SK-N-SH (cell line): Measurements from ENCODE around the gene AUTS2. TPM values are rescaled to one million over a fixed set of nuclear protein-coding genes. Genes with fewer than 3 reads are reported as not detected.

Experiments used
- CTCF ChIA-PET: fragments of 300-600, 350-600 bp; formaldehyde crosslinking; extraction: SDS; loops from one replicate; lab custom pipeline; 2021; lab: Yijun Ruan, JAX
- POLR2A ChIA-PET: fragments of 350-600 bp; sonication (Branson Sonifier 250); formaldehyde crosslinking; extraction: SDS; loops from one replicate; lab custom pipeline; 2020; ENCODE audit warnings: antibody characterized with exemption, inconsistent platforms; lab: Yijun Ruan, JAX
- DNase-seq: peaks from one replicate; pipeline ENCODE4 v3.0.0; 2012
- H2AFZ ChIP-seq: fragments of 200-600 bp; sonication (generic); 2 replicates; pipeline ENCODE4 v1.8.1; 2016; ENCODE audit warnings: antibody characterized with exemption, mild to moderate bottlenecking, low read depth
- H3F3A ChIP-seq: fragments of 200-600 bp; sonication (generic); replicated peaks from 2 replicates; pipeline ENCODE3; 2016; ENCODE audit warnings: antibody characterized with exemption, mild to moderate bottlenecking; ENCODE audit not compliant: insufficient read depth
- H3K27ac ChIP-seq, 2 experiments: fragments of 200-500 bp in 1 of 2; fragments of 200-600 bp in 1 of 2; sonication (Bioruptor generic) in 1 of 2; sonication (generic), shearing (Covaris generic) in 1 of 2; 2 replicates each; pipeline versions ENCODE4 v1.5.1 to v1.6.1; 2014 to 2016; ENCODE audit warnings: low read depth in 2 of 2, inconsistent platforms in 1 of 2, low read length in 1 of 2, mild to moderate bottlenecking in 1 of 2, mixed read lengths in 1 of 2
- H3K27me3 ChIP-seq: fragments of 200-600 bp; sonication (generic), shearing (Covaris generic); 2 replicates; pipeline ENCODE4 v1.6.1; 2016; ENCODE audit warnings: mixed run types; ENCODE audit not compliant: insufficient read depth
- H3K36me3 ChIP-seq, 2 experiments: fragments of 200-500 bp in 1 of 2; fragments of 200-600 bp in 1 of 2; sonication (Bioruptor generic) in 1 of 2; sonication (generic) in 1 of 2; replicated peaks in 1 of 2; 2 replicates each; pipeline versions ENCODE3 to v1.5.1; 2014 to 2016; ENCODE audit warnings: low read length in 1 of 2, mild to moderate bottlenecking in 1 of 2; ENCODE audit not compliant: insufficient read depth in 2 of 2, control insufficient read depth in 1 of 2
- H3K4me1 ChIP-seq, 2 experiments: fragments of 200-500 bp in 1 of 2; fragments of 200-600 bp in 1 of 2; sonication (Bioruptor generic) in 1 of 2; sonication (generic), shearing (Covaris generic) in 1 of 2; 2 replicates each; pipeline versions ENCODE4 v1.5.1 to v1.6.1; 2014 to 2016; ENCODE audit warnings: low read depth in 1 of 2, low read length in 1 of 2, mixed run types in 1 of 2; ENCODE audit not compliant: insufficient read depth in 2 of 2, control insufficient read depth in 1 of 2
- H3K4me2 ChIP-seq: fragments of 200-600 bp; sonication (generic), shearing (Covaris generic); 2 replicates; pipeline ENCODE4 v1.6.1; 2017; ENCODE audit warnings: mixed run types
- H3K4me3 ChIP-seq, 2 experiments: fragments of 200-500 bp in 1 of 2; fragments of 200-600 bp in 1 of 2; sonication (Bioruptor generic) in 1 of 2; sonication (generic), shearing (Covaris generic) in 1 of 2; 2 replicates each; pipeline versions ENCODE4 v1.5.1 to v1.8.1; 2014 to 2016; ENCODE audit warnings: low read depth in 2 of 2, inconsistent platforms in 1 of 2, low read length in 1 of 2, mild to moderate bottlenecking in 1 of 2, mixed read lengths in 1 of 2, moderate library complexity in 1 of 2
- H3K79me2 ChIP-seq: fragments of 200-600 bp; sonication (generic); 2 replicates; pipeline ENCODE4 v1.8.1; 2017; ENCODE audit warnings: mild to moderate bottlenecking; ENCODE audit not compliant: insufficient read depth
- H3K9ac ChIP-seq: fragments of 200-600 bp; sonication (generic); 2 replicates; pipeline ENCODE4 v1.6.1; 2017; ENCODE audit warnings: mixed run types
- H3K9me2 ChIP-seq: fragments of 200-600 bp; sonication (generic); 2 replicates; pipeline ENCODE4 v1.6.1; 2017; ENCODE audit warnings: mixed run types
- H3K9me3 ChIP-seq: fragments of 200-600 bp; sonication (generic); 2 replicates; pipeline ENCODE4 v1.6.1; 2017; ENCODE audit warnings: mixed run types, mild to moderate bottlenecking, moderate library complexity
- H4K20me1 ChIP-seq: fragments of 200-600 bp; sonication (generic); 2 replicates; pipeline ENCODE4 v1.6.1; 2017; ENCODE audit warnings: mild to moderate bottlenecking, mixed run types; ENCODE audit not compliant: insufficient read depth
- CHD2 ChIP-seq: fragments of 150-350 bp; IDR thresholded peaks from 2 replicates; pipeline ENCODE4 v1.6.1; 2018; ENCODE audit warnings: low read length; ENCODE audit not compliant: partially characterized antibody
- JUND ChIP-seq: IDR thresholded peaks from 2 replicates; pipeline ENCODE4 v1.4.0; 2012
- MXI1 ChIP-seq: IDR thresholded peaks from 2 replicates; pipeline ENCODE4 v1.6.1; 2012; ENCODE audit warnings: mild to moderate bottlenecking, low read depth, low read length, improper control_type of control experiment
- NFIC ChIP-seq: IDR thresholded peaks from 2 replicates; pipeline ENCODE4 v1.4.0; 2012; ENCODE audit warnings: borderline replicate concordance
- NRF1 ChIP-seq: IDR thresholded peaks from 2 replicates; pipeline ENCODE4 v1.6.1; 2012; ENCODE audit warnings: low read depth, mild to moderate bottlenecking, low read length
- POLR2AphosphoS5 ChIP-seq: IDR thresholded peaks from 2 replicates; pipeline ENCODE4 v1.6.1; 2012; ENCODE audit warnings: low read depth, low read length
- RCOR1 ChIP-seq: fragments of 150-350 bp; IDR thresholded peaks from 2 replicates; pipeline ENCODE4 v1.6.1; 2017; ENCODE audit warnings: antibody characterized with exemption, low read length
- RXRA ChIP-seq: IDR thresholded peaks from 2 replicates; pipeline ENCODE4 v1.4.0; 2012; ENCODE audit warnings: low read depth, mild to moderate bottlenecking, borderline replicate concordance
- SIN3A ChIP-seq: IDR thresholded peaks from 2 replicates; pipeline ENCODE4 v1.6.1; 2012; ENCODE audit warnings: low read depth, mild to moderate bottlenecking, low read length, moderate library complexity, borderline replicate concordance
- SMC3 ChIP-seq: IDR thresholded peaks from 2 replicates; pipeline ENCODE4 v1.6.1; 2012; ENCODE audit warnings: low read depth, low read length, improper control_type of control experiment
- TAF1 ChIP-seq: IDR thresholded peaks from 2 replicates; pipeline ENCODE4 v1.6.1; 2012; ENCODE audit warnings: low read depth, mild to moderate bottlenecking, low read length, moderate library complexity, borderline replicate concordance
- TCF12 ChIP-seq: IDR thresholded peaks from 2 replicates; pipeline ENCODE4 v1.4.0; 2012
- YY1 ChIP-seq: IDR thresholded peaks from 2 replicates; pipeline ENCODE4 v1.4.0; 2012; ENCODE audit warnings: low read depth, mild to moderate bottlenecking
- WGBS: methylation state at CpG from one replicate; pipeline ENCODE4 v1.1.6; 2017; ENCODE audit warnings: low lambda C conversion rate; 5-methylcytosine and 5-hydroxymethylcytosine counted together
- polyA plus RNA-seq, 3 experiments: library from polyadenylated mRNA; depleted of rRNA; stranded (reverse); fragments of >200 nt; gene quantifications; 2 replicates each; pipeline ENCODE4 v1.2.3, GENCODE V29; 2012
- TF ChIP-seq, protein P1 (sequence below): IDR thresholded peaks from 2 replicates; pipeline ENCODE4 v1.6.1; 2012; ENCODE audit warnings: mild to moderate bottlenecking, low read depth, low read length, moderate library complexity
- TF ChIP-seq, protein P2 (sequence below): IDR thresholded peaks from 2 replicates; pipeline ENCODE4; 2012
- TF ChIP-seq, protein P3 (sequence below): fragments of 200-600 bp; sonication (generic); IDR thresholded peaks from 2 replicates; pipeline ENCODE4 v1.6.1; 2017; ENCODE audit warnings: antibody characterized with exemption, mild to moderate bottlenecking, moderate library complexity

AUTS2 gene
- polyA plus RNA-seq, 1 of the 3 experiments (the other 2 are of a cell fraction), result 15.6 TPM

DNA sequence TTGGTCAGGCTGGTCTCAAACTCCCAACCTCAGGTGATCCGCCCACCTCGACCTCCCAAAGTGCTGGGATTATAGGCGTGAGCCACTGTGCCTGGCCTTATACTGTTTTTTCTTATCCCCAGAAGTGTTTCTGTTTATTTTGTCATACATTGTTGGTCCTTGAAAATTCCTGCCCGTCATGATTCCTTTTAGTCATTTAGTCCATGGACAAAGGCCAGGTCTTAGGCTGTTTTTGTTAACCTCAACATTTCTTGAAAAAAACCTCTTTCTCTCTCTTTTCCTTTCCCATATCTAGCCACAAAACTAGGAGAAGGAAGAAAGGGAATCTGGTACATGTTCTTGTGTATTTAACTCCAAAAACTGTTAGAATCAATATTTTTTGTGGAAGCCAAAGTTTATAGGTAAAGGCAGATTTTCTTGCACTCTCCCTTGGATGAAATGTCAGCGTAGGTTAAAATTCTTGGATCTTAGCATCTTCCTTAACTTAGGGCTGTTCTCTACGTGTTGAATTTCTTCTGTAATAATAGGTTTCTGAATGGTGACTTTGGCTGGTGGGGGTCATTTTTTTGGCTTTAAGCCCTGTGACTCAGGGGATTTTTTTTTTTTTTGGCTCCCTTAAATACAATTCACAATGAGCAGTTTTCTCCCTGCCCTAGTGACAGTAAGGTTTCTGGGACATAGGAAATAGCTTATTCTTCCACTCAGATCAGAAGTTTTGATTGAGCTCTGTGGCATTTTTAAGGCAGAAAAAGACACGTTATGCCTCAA, 500.8 kb downstream of the AUTS2 start:
- Histone ChIP-seq H2AFZ (no peak overlapping the region), H3K9me3 (no peaks in the 10 kb centered on the region), H3K4me3 (no peak overlapping the region), H4K20me1 (no peaks in the 10 kb centered on the region), H3K27me3 (no peaks in the 10 kb centered on the region), H3K9ac (no peak overlapping the region), H3F3A (peaks cover 7% of the 10 kb centered on the region), H3K9me2 (no peaks in the 10 kb centered on the region), H3K27ac (peak overlapping the region in 1 of 2 experiments; percentile 36; a peak in 2 of 4 replicates), H3K4me2 (no peak overlapping the region), H3K4me1 (peaks cover 15 to 16% of the 10 kb centered on the region in 2 experiments), H3K79me2 (no peaks in the 10 kb centered on the region), H3K36me3 (no peaks in the 10 kb centered on the region)
- 76% methylated on average over 7 of the region's 7 CpGs for WGBS
- TF ChIP-seq NFIC (peak; percentile 58; the same call in 1 of the 2 replicates), SMC3 (no peak), TAF1 (no peak)
- no peak for DNase-seq
- POLR2A ChIA-PET, result no interaction called here
- CTCF ChIA-PET, result interaction anchor here (0.8 to 0.9 kb wide), 2 partner anchors 22 to 33 kb away, joined by 3 read pairs; no protein-coding TSS in a partner anchor

DNA sequence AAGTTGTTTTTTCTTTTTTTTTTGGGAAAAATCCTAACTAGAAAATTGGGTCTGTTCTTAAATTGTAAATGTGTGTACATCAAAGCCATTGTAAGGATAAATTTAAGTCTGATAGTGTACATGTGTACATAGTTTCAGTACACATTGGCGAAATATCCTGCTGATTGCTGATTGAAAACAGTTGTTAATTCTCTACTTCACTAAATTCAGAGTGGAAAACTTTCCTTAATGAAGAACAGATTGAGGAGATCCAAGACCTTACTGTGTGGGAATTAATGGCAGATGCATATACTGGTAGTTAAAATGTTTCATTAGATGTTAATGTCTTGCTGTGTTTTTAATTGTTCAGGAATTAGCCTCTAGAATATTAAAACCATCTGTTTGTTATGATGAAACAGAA, 506.0 kb downstream of the AUTS2 start:
- no peaks in the 10 kb centered on the region for H3K27me3 ChIP-seq
- H3K9ac ChIP-seq, result no peak overlapping the region
- H3F3A ChIP-seq, result no peaks in the 10 kb centered on the region
- peaks cover 8 to 11% of the 10 kb centered on the region in 2 experiments; a peak in 3 of 4 replicates for H3K4me1 ChIP-seq
- H3K79me2 ChIP-seq, result no peaks in the 10 kb centered on the region
- peak overlapping the region in 1 of 2 experiments; percentile 61; a peak in 1 of 4 replicates for H3K27ac ChIP-seq
- no peaks in the 10 kb centered on the region for H4K20me1 ChIP-seq
- H3K9me2 ChIP-seq, result no peaks in the 10 kb centered on the region
- POLR2A ChIA-PET, result no interaction called here
- 46% methylated on average over 1 of the region's 1 CpG for WGBS
- TF ChIP-seq MXI1 (no peak), JUND (0 out of 2 replicates have a peak, but pooled peaks have one; percentile 10), POLR2AphosphoS5 (peak; percentile 48), RXRA (no peak), YY1 (no peak), TAF1 (no peak), CHD2 (peak; percentile 57), SIN3A (no peak), NRF1 (no peak), TCF12 (peak; percentile 92), RCOR1 (peak; percentile 97)
- TF ChIP-seq, protein P1, sequence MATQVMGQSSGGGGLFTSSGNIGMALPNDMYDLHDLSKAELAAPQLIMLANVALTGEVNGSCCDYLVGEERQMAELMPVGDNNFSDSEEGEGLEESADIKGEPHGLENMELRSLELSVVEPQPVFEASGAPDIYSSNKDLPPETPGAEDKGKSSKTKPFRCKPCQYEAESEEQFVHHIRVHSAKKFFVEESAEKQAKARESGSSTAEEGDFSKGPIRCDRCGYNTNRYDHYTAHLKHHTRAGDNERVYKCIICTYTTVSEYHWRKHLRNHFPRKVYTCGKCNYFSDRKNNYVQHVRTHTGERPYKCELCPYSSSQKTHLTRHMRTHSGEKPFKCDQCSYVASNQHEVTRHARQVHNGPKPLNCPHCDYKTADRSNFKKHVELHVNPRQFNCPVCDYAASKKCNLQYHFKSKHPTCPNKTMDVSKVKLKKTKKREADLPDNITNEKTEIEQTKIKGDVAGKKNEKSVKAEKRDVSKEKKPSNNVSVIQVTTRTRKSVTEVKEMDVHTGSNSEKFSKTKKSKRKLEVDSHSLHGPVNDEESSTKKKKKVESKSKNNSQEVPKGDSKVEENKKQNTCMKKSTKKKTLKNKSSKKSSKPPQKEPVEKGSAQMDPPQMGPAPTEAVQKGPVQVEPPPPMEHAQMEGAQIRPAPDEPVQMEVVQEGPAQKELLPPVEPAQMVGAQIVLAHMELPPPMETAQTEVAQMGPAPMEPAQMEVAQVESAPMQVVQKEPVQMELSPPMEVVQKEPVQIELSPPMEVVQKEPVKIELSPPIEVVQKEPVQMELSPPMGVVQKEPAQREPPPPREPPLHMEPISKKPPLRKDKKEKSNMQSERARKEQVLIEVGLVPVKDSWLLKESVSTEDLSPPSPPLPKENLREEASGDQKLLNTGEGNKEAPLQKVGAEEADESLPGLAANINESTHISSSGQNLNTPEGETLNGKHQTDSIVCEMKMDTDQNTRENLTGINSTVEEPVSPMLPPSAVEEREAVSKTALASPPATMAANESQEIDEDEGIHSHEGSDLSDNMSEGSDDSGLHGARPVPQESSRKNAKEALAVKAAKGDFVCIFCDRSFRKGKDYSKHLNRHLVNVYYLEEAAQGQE, result no peak
- TF ChIP-seq, protein P2, sequence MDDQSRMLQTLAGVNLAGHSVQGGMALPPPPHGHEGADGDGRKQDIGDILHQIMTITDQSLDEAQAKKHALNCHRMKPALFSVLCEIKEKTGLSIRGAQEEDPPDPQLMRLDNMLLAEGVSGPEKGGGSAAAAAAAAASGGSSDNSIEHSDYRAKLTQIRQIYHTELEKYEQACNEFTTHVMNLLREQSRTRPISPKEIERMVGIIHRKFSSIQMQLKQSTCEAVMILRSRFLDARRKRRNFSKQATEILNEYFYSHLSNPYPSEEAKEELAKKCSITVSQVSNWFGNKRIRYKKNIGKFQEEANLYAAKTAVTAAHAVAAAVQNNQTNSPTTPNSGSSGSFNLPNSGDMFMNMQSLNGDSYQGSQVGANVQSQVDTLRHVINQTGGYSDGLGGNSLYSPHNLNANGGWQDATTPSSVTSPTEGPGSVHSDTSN, result 0 out of 2 replicates have a peak, but pooled peaks have one; percentile 4
- TF ChIP-seq, protein P3, sequence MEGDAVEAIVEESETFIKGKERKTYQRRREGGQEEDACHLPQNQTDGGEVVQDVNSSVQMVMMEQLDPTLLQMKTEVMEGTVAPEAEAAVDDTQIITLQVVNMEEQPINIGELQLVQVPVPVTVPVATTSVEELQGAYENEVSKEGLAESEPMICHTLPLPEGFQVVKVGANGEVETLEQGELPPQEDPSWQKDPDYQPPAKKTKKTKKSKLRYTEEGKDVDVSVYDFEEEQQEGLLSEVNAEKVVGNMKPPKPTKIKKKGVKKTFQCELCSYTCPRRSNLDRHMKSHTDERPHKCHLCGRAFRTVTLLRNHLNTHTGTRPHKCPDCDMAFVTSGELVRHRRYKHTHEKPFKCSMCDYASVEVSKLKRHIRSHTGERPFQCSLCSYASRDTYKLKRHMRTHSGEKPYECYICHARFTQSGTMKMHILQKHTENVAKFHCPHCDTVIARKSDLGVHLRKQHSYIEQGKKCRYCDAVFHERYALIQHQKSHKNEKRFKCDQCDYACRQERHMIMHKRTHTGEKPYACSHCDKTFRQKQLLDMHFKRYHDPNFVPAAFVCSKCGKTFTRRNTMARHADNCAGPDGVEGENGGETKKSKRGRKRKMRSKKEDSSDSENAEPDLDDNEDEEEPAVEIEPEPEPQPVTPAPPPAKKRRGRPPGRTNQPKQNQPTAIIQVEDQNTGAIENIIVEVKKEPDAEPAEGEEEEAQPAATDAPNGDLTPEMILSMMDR, result no peak
- TF ChIP-seq, all 33 proteins: peak for 6
- peak; percentile 42 for DNase-seq
- Histone ChIP-seq H3K36me3 (no peaks in the 10 kb centered on the region), H3K9me3 (no peaks in the 10 kb centered on the region), H3K4me3 (no peak overlapping the region), H2AFZ (no peak overlapping the region), H3K4me2 (no peak overlapping the region)
- CTCF ChIA-PET, result interaction anchor here (0.7 to 2.0 kb wide), 8 partner anchors 9 to 594 kb away, joined by 3 to 8 read pairs (median 4); no protein-coding TSS in a partner anchor
